Pancreas (tissue), 10 donors: Measurements from ENCODE around the gene SLC7A10. TPM values are rescaled to one million over a fixed set of nuclear protein-coding genes. Genes with fewer than 3 reads are reported as not detected.

Experiments used
- ATAC-seq, 4 donors: fragments of 200-7000 bp; cut with Tn5 transposase; one replicate each; pipeline versions ENCODE4 v1.8.0 to v1.9.1; 2020; ENCODE audit warnings: mild to moderate bottlenecking in 4 of 4, moderate library complexity in 4 of 4
- DNase-seq, 6 donors: peaks; one replicate each; pipeline ENCODE4 v3.0.0-alpha.2; 2020
- FAIRE-seq: peaks from 2 replicates; lab custom pipeline; 2012; peaks lifted over from hg19 to GRCh38; lab: Jason Lieb, UNC
- H3K27ac ChIP-seq, 4 donors: fragments of 200-600 bp; sonication (generic); 1 replicate in 3 of 4; 2 replicates in 1 of 4; pipeline versions ENCODE4 v1.5.0 to v1.8.0; 2020
- H3K27me3 ChIP-seq, 4 donors: fragments of 200-600 bp; one replicate each; pipeline ENCODE4 v1.8.0; 2021
- H3K36me3 ChIP-seq, 3 donors: fragments of 200-600 bp; sonication (generic) in 1 of 3; one replicate each; pipeline versions ENCODE4 v1.5.0 to v1.8.0; 2020 to 2021
- H3K4me1 ChIP-seq, 3 donors: fragments of 200-600 bp; one replicate each; pipeline ENCODE4 v1.8.0; 2021
- H3K4me3 ChIP-seq, 4 donors: fragments of 200-600 bp; sonication (generic) in 2 of 4; one replicate each; pipeline versions ENCODE4 v1.5.0 to v1.8.0; 2020 to 2021
- H3K9me3 ChIP-seq, 4 donors: fragments of 200-600 bp; one replicate each; pipeline ENCODE4 v1.8.0; 2021
- WGBS, 2 donors: extraction: QIAGEN DNeasy Blood & Tissue Kit; methylation state at CpG; one replicate each; pipeline ENCODE4 v1.1.7; 2013; 5-methylcytosine and 5-hydroxymethylcytosine counted together
- intact Hi-C, 3 donors: fragments of 100-400 bp; cut with DNase I; formaldehyde crosslinking; loops; one replicate each; pipeline versions ENCODE4 v1.11.1 to v1.14.2; 2022
- polyA plus RNA-seq, 2 donors: library from polyadenylated mRNA; stranded (reverse); fragments of 200-250 nt; gene quantifications; one replicate each; pipeline ENCODE4 v1.2.3, GENCODE V29; 2013
- total RNA-seq, 6 donors: library from RNA; stranded (reverse); fragmentation: NEBNext Ultra II Directional in 4 of 6; extraction: Animal tissue kit (Norgen Biotek cat#: 25700) in 4 of 6; gene quantifications; one replicate each; pipeline versions ENCODE4 v1.2.1 to v1.2.4, GENCODE V29; 2021 to 2023
- TF ChIP-seq, protein P1 (sequence below), 4 donors: fragments of 200-600 bp; sonication (generic) in 3 of 4; IDR thresholded peaks; one replicate each; pipeline versions ENCODE4 v1.5.0 to v1.8.0; 2021; ENCODE audit warnings: antibody characterized with exemption in 4 of 4
- donor health status: healthy with polysubstance abuse.
- donor health status: DM: no; HTN: no; CAD: no; lungs with moderate emphysema.
- donor health status: DM: no; HTN: no; CAD: no.
- donor health status: control.
- donor health status: control.
- donor health status: Bipolar disorder and iron deficiency.
- donor health status: DM: yes; HTN: yes; CAD: no.
- donor health status: DM: no; HTN: no; CAD: no.
- donor health status: DM: no; HTN: no; CAD: no.
- donor health status: DM: yes; HTN: yes; CAD: no.

The SLC7A10 gene
- under 1 TPM in 1 of 6 donors, not detected in 5; 0.38 TPM for total RNA-seq
- 1 to 10 TPM in 1 of 2 donors, under 1 TPM in 1; 0.28 to 1.3 TPM for polyA plus RNA-seq

DNA sequence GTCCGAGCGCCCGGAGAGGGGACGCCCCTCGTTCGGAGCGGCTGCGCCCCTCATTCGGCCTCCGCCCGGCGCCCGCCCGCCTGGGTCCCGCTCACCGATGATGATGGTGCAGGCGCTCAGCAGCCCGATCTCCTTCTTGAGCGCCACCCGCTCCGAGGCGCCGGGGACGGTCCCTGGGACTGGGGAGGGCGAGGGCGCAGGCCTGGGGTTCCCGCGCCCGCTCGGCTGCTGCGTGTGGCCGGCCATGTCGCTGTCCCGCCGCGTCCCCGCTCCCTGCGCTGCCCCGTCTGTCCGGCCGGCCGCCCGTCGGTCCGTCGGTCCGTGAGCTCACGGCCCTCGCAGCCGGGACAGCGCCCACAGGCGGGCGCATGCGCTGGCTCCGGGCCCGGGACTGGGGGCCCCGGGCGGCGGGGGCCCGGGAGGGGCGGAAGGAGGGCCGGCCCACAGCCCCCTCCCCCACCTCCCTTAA is at the start of gene SLC7A10:
TSS of gene SLC7A10 (minus strand) at position 393 of the 469 bp plus-strand sequence. CDS start at position 246, 147 bp downstream.
- intact Hi-C loops, result no loop called here
- ATAC-seq (peak in 3 of 4 donors; percentile 21 to 32 (median 26)), FAIRE-seq (no peak), DNase-seq (peak in 2 of 6 donors; percentile 19 to 64)
- Histone ChIP-seq H3K4me1 (no peaks in the 10 kb centered on the region), H3K9me3 (no peaks in the 10 kb centered on the region), H3K36me3 (no peaks in the 10 kb centered on the region), H3K27me3 (peaks cover 0 to 16% (median 6%) of the 10 kb centered on the region in 4 donors), H3K4me3 (peak within 1 kb of the TSS in 2 of 4 donors; percentile 3 to 33), H3K27ac (no peak within 1 kb of the TSS)
- TF ChIP-seq, protein P1, sequence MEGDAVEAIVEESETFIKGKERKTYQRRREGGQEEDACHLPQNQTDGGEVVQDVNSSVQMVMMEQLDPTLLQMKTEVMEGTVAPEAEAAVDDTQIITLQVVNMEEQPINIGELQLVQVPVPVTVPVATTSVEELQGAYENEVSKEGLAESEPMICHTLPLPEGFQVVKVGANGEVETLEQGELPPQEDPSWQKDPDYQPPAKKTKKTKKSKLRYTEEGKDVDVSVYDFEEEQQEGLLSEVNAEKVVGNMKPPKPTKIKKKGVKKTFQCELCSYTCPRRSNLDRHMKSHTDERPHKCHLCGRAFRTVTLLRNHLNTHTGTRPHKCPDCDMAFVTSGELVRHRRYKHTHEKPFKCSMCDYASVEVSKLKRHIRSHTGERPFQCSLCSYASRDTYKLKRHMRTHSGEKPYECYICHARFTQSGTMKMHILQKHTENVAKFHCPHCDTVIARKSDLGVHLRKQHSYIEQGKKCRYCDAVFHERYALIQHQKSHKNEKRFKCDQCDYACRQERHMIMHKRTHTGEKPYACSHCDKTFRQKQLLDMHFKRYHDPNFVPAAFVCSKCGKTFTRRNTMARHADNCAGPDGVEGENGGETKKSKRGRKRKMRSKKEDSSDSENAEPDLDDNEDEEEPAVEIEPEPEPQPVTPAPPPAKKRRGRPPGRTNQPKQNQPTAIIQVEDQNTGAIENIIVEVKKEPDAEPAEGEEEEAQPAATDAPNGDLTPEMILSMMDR (IDR thresholded peaks at IDR 0.05), result no peak
- WGBS, 2 donors, result 3 to 4% methylated on average over 42 to 62 of the region's 62 CpGs

DNA sequence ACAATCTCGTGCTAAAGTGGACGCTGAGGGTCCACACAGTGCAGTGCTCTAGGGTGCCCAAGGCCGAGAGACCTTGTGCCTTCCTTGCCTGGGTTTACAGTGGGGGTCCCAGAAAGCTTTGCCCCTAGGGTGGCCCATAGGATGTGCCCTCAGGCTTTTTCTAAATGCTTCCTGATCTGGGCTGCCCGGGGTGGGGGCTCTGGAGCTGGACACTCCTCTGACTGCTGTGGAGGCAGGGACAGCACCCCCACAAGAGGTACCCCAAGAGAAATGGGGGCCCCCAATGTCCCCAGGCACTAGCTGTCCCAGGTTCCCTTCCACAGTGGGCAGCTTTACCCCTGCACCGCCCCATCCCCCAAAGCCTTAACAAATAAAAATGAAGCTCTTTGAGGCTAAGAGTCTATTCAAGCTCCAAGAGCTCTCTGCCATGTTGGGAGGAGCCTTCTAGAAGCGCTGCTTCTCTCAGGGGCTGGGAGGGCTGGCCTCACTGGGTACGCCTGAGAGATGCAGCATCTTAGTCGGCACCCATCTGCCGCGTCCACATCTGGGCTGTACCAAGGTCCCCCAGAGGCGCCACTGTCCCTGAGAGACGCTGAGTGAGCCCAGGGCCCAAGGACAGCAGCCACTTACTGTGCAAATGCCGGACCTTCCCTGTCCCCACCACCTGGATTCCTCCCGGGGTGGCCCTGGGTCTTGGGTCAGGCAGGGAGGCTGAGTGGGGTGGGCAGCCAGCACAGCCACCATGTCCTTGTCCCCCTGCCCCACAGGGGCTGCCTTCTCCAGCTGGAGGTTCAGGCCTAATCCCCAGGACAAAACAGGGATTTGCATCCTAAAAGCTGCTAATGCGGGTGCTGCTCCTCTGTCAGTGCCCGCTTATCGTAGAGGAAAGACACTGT is 49.3 kb upstream of the SLC7A10 start:
- no peaks in the 10 kb centered on the region for H3K4me1 ChIP-seq
- ATAC-seq (peak in 1 of 4 donors; percentile 16), DNase-seq (peak in 2 of 6 donors; percentile 9 to 45), FAIRE-seq (no peak)
- TF ChIP-seq, protein P1 (IDR thresholded peaks at IDR 0.05), result no peak
- no peaks in the 10 kb centered on the region for H3K27me3 ChIP-seq
- intact Hi-C loops, result no loop called here
- no peak overlapping the region for H3K4me3 ChIP-seq
- no peaks in the 10 kb centered on the region for H3K36me3 ChIP-seq
- WGBS, 2 donors, result 81 to 85% methylated on average over 17 of the region's 17 CpGs
- H3K9me3 ChIP-seq, result no peaks in the 10 kb centered on the region
- no peak overlapping the region for H3K27ac ChIP-seq

DNA sequence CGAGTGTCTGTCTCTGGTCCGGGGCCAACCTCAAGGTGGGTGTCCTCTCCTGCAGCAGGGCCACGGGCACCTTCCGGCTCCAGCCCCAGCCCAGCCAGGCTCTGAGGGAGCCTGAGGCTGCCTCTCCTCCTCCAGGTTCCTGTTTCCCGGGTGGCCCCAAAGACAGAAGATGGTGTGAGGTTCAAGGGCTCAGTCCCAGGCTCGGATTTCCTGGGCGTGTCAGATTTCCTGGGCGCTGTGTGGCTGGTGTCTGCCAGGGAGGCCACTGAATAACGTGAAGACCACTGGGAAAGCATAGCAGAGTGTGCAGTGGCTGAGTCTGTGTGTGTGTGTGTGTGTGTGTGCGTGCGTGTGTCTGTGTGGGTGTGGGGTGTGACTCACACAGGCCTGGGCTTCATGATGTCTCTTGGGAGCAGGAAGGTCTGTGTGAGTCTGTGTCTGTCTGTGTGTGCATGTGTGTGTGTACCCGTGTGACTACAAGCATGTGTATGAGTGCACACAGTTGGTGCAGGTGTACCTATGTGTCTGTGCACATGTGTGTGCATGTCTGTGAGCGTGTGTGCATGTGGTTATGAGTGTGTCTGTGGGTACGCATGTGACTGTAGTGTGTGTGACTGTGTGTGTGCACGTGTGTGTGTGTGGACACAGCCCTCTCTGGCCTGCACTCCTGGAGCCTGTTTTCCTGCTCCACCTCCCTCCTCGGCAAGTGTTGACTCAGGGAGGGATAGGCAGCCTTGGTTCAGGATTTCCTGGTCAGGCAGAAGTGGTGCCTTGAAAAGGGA is 48.4 kb upstream of the SLC7A10 start:
- Histone ChIP-seq H3K4me1 (no peaks in the 10 kb centered on the region), H3K9me3 (no peaks in the 10 kb centered on the region), H3K27me3 (no peaks in the 10 kb centered on the region), H3K27ac (no peak overlapping the region), H3K4me3 (no peak overlapping the region), H3K36me3 (no peaks in the 10 kb centered on the region)
- peak; percentile 40 to 76 (median 72) for ATAC-seq
- WGBS, 2 donors, result 68 to 76% methylated on average over 16 of the region's 16 CpGs
- intact Hi-C loops, result no loop called here
- TF ChIP-seq, protein P1 (IDR thresholded peaks at IDR 0.05), result no peak
- peak in 1 of 6 donors; percentile 30 for DNase-seq
- no peak for FAIRE-seq

DNA sequence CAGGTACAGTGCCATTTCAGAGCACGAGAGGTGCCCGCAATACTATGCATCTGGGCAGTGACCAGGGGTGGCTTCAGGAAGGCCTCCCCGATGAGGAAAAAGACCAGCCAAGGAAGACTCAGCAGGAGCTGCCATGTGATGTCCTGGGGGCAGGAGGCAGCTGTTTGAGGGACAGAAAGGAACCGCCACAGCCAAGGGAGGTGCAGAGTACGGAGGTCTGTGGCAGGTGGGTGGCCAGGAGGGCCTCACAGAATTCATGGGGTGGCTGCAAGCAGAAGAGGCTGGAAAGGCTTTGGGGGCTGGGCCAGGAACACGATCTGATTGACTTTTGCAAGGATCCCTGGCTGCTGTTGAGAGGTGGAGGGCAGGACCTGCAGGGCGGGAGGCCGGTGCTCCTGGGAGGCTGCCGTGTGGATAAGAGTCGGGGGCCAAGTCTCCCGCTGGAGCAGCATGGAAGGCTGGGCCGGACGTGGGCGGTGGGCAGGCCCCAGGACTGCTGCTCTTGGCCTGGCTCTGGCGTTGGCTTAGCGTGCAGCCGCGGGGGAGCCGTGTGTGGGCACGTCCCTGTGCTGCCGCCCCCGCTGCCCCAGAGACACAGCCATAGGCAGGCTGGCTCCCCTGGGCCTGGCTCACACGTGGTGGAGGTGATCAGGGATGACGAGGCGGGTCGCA is 47.6 kb upstream of the SLC7A10 start:
- DNase-seq (peak in 2 of 6 donors; percentile 8 to 68), FAIRE-seq (no peak), ATAC-seq (no peak)
- intact Hi-C loops, result no loop called here
- no peaks in the 10 kb centered on the region for H3K9me3 ChIP-seq
- TF ChIP-seq, protein P1 (IDR thresholded peaks at IDR 0.05), result no peak
- H3K4me3 ChIP-seq, result no peak overlapping the region
- no peak overlapping the region for H3K27ac ChIP-seq
- no peaks in the 10 kb centered on the region for H3K27me3 ChIP-seq
- H3K4me1 ChIP-seq, result no peaks in the 10 kb centered on the region
- H3K36me3 ChIP-seq, result no peaks in the 10 kb centered on the region
- 87 to 92% methylated on average over 19 to 26 of the region's 26 CpGs for WGBS, 2 donors
